ENCODE data around the gene VANGL2. TPM values are rescaled to one million over a fixed set of nuclear protein-coding genes. Genes with fewer than 3 reads are reported as not detected.

Gene VANGL2
- polyA plus RNA-seq (2011; rRNA removed) = 0.23 and 0.33 TPM in 2 replicates
- polyA minus RNA-seq (2011; rRNA and poly(A)+ RNA removed) = 0.10 and 0.14 TPM in 2 replicates

GRCh38 chr1:160400223-160400645 lies at the start of gene VANGL2:
VANGL2 (plus strand) TSS chr1:160400564; CDS start chr1:160415838, 15,274 bp downstream.
- ChIA-PET POLR2A (no interaction called here), CTCF (no interaction called here)
- TF ChIP-seq, protein P1, sequence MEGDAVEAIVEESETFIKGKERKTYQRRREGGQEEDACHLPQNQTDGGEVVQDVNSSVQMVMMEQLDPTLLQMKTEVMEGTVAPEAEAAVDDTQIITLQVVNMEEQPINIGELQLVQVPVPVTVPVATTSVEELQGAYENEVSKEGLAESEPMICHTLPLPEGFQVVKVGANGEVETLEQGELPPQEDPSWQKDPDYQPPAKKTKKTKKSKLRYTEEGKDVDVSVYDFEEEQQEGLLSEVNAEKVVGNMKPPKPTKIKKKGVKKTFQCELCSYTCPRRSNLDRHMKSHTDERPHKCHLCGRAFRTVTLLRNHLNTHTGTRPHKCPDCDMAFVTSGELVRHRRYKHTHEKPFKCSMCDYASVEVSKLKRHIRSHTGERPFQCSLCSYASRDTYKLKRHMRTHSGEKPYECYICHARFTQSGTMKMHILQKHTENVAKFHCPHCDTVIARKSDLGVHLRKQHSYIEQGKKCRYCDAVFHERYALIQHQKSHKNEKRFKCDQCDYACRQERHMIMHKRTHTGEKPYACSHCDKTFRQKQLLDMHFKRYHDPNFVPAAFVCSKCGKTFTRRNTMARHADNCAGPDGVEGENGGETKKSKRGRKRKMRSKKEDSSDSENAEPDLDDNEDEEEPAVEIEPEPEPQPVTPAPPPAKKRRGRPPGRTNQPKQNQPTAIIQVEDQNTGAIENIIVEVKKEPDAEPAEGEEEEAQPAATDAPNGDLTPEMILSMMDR (IDR thresholded peaks at IDR 0.05; ENCODE audit: insufficient read depth, low read depth, low read length) = no peak
- peaks cover 29% of the 10 kb centered on the region for H3K27me3 ChIP-seq (ENCODE audit: control insufficient read depth, insufficient read depth, low read length)
- DNase-seq (ENCODE audit: low read depth) = no peak
- H3K4me3 ChIP-seq (ENCODE audit: low read depth, low read length) = peak within 1 kb of the TSS; percentile 27
- no peaks in the 10 kb centered on the region for H3K36me3 ChIP-seq (ENCODE audit: control insufficient read depth, insufficient read depth, low read length)

DNA sequence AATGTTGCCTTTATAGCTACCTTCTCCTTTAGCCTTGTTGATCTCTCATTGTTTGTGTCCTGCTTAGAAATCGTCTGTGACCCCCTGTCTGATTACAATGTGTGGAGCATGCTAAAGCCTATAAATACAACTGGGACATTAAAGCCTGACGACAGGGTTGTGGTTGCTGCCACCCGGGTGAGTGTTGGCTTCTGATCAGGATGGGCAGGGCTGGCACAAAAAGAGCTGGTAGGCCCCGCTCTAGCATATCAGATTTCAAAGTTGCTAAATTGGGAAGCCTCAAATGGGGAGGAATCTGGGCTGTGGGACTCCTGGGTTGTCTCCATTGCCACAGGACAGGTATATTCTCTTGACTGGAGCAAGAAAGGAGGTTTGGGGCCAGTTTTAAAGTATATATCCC lies 48.7 kb upstream of the VANGL2 start:
- ChIA-PET CTCF (interaction anchor here (1.1 to 6.2 kb wide), 4 partner anchors 24 to 133 kb away, joined by 3 to 86 read pairs (median 3); no protein-coding TSS in a partner anchor), POLR2A (interaction anchor here (0.6 kb wide), 1 partner anchor 13 kb away, joined by 5 read pairs; no protein-coding TSS in a partner anchor)
- TF ChIP-seq, protein P1 (IDR thresholded peaks at IDR 0.05; ENCODE audit: insufficient read depth, low read depth, low read length) = no peak
- DNase-seq (ENCODE audit: low read depth) = no peak
- H3K4me3 ChIP-seq (ENCODE audit: low read depth, low read length) = no peak overlapping the region
- H3K27me3 ChIP-seq (ENCODE audit: control insufficient read depth, insufficient read depth, low read length) = no peaks in the 10 kb centered on the region
- peaks cover 41% of the 10 kb centered on the region for H3K36me3 ChIP-seq (ENCODE audit: control insufficient read depth, insufficient read depth, low read length)

- Histone ChIP-seq H3K27me3 (ENCODE audit: control insufficient read depth, insufficient read depth, low read length) (no peaks in the 10 kb centered on the region), H3K4me3 (ENCODE audit: low read depth, low read length) (no peak overlapping the region), H3K36me3 (ENCODE audit: control insufficient read depth, insufficient read depth, low read length) (peaks cover 45% of the 10 kb centered on the region)
- no peak for DNase-seq (ENCODE audit: low read depth)
- TF ChIP-seq, protein P1 (IDR thresholded peaks at IDR 0.05; ENCODE audit: insufficient read depth, low read depth, low read length) = no peak
- ChIA-PET CTCF (interaction anchor here (0.7 to 6.2 kb wide), 5 partner anchors 18 to 87 kb away, joined by 3 to 86 read pairs (median 3); no protein-coding TSS in a partner anchor), POLR2A (no interaction called here)
Observed at GRCh38 chr1:160352555-160352954, 47.8 kb upstream of the VANGL2 start.

DNA sequence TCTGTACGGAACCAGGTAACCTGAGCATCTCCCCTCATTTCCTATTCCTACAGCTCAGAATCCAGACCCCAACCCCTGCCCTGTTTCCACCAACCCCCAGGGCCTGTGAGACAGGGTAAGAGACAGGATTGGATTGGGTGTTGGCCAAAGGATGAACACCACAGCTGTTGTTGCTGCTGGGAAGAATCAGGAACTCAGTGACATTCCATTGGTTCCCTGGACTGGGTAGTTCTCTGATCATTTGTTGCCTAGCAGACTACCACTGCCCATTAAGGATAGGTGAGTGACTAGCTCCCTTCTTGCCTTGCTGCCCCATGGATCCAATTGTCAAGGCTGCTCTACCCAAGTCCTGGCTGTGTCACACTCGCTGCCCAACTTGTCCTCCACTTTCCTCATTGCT lies 47.1 kb upstream of the VANGL2 start:
- ChIA-PET POLR2A (no interaction called here), CTCF (interaction anchor here (0.7 to 6.2 kb wide), 5 partner anchors 10 to 52 kb away, joined by 3 to 86 read pairs (median 4); no protein-coding TSS in a partner anchor)
- TF ChIP-seq, protein P1 (IDR thresholded peaks at IDR 0.05; ENCODE audit: insufficient read depth, low read depth, low read length) = no peak
- peaks cover 47% of the 10 kb centered on the region for H3K36me3 ChIP-seq (ENCODE audit: control insufficient read depth, insufficient read depth, low read length)
- H3K27me3 ChIP-seq (ENCODE audit: control insufficient read depth, insufficient read depth, low read length) = no peaks in the 10 kb centered on the region
- no peak for DNase-seq (ENCODE audit: low read depth)
- H3K4me3 ChIP-seq (ENCODE audit: low read depth, low read length) = no peak overlapping the region

DNA sequence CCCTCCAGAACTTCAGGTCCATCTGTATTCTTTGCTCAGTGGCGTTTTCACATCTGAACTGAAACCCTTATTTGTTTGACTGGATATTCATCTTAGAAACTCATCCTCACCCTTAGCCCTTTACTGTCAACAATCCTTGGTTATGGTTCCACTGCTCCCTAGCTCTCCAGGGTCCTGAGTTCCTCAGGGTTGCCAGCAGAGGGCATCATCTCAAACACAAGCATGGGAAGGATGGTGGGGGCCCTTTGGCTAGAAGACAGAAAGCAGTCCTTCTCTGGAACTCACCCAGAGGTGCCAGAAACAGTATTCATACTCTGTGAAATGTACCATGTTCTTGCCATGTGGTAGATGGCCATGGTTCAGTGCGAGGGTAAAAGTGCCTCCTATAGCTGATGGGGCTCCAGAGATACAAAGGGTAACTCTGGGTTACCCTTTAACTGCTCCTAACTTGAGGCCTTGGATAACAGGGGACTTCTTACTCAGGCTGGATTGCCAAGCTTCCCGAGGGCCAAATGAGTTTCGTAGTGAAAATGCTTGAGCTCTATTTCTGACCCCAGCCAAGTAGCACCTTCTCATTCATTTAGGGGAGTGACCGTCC lies 45.9 kb upstream of the VANGL2 start:
- Histone ChIP-seq H3K4me3 (ENCODE audit: low read depth, low read length) (no peak overlapping the region), H3K36me3 (ENCODE audit: control insufficient read depth, insufficient read depth, low read length) (peaks cover 44% of the 10 kb centered on the region), H3K27me3 (ENCODE audit: control insufficient read depth, insufficient read depth, low read length) (no peaks in the 10 kb centered on the region)
- TF ChIP-seq, protein P1 (IDR thresholded peaks at IDR 0.05; ENCODE audit: insufficient read depth, low read depth, low read length) = peak; percentile 61
- no peak for DNase-seq (ENCODE audit: low read depth)
- CTCF ChIA-PET = interaction anchor here (1.0 to 6.2 kb wide), 12 partner anchors 9 to 251 kb away, joined by 3 to 86 read pairs (median 4); no protein-coding TSS in a partner anchor
- POLR2A ChIA-PET = no interaction called here
